ENCODE measurements around the gene HMG20A.
"Not testable (repeated sequence)": the region's sequence is repeated elsewhere in the genome, so short reads cannot be mapped to it uniquely, and the experiment has no call there.

Gene HMG20A

DNA sequence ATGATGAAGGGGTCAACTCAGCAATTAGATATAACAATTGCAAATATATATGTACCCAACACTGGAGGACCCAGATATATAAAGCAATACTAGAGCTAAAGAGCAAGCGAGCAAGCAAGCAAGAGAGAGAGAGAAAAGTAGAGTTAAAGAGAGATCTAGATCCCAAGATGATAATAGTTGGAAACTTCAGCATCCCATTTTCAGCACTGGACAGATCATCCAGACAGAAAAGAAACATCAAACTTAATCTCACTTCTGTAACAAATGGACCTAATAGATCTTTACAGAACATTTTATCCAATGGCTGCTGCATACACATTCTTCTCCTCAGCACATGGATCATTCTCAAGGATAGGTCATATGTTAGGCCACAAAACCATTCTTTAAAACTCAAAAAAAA, 24.0 kb upstream of the HMG20A start:
- H3K9me3 ChIP-seq (ENCODE audit: severe bottlenecking): peaks cover 6% of the 10 kb centered on the region
- H3K27ac ChIP-seq (ENCODE audit: poor library complexity, severe bottlenecking): no peak overlapping the region
- H3K27me3 ChIP-seq (ENCODE audit: insufficient read depth, poor library complexity, severe bottlenecking): no peaks in the 10 kb centered on the region
- DNase-seq (ENCODE audit: low spot score) (no peak), ATAC-seq (ENCODE audit: low read depth) (no peak)
- H3K36me3 ChIP-seq (ENCODE audit: low read depth): no peaks in the 10 kb centered on the region
- H3K4me3 ChIP-seq (ENCODE audit: severe bottlenecking): no peak overlapping the region
- TF ChIP-seq, protein P1, sequence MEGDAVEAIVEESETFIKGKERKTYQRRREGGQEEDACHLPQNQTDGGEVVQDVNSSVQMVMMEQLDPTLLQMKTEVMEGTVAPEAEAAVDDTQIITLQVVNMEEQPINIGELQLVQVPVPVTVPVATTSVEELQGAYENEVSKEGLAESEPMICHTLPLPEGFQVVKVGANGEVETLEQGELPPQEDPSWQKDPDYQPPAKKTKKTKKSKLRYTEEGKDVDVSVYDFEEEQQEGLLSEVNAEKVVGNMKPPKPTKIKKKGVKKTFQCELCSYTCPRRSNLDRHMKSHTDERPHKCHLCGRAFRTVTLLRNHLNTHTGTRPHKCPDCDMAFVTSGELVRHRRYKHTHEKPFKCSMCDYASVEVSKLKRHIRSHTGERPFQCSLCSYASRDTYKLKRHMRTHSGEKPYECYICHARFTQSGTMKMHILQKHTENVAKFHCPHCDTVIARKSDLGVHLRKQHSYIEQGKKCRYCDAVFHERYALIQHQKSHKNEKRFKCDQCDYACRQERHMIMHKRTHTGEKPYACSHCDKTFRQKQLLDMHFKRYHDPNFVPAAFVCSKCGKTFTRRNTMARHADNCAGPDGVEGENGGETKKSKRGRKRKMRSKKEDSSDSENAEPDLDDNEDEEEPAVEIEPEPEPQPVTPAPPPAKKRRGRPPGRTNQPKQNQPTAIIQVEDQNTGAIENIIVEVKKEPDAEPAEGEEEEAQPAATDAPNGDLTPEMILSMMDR (IDR thresholded peaks at IDR 0.05; ENCODE audit: poor library complexity, severe bottlenecking): no peak
- no peaks in the 10 kb centered on the region for H3K4me1 ChIP-seq (ENCODE audit: insufficient read depth, poor library complexity, severe bottlenecking)

DNA sequence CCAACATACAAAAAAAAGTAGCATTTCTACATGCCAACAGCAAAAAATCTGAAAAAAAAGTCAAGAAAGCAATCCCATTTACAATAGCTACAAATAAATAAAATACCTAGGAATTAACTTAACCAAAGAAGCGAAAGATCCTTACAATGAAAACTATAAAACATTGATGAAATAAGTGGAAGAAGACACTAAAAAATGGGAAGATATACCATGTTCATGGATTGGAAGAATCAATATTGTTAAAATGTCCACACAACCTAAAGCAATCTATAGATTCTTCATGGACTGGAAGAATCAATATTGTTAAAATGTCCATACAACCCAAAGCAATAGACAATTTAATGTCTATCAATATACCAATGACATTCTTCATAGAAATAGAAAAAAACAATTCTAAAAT, 21.8 kb upstream of the HMG20A start:
- TF ChIP-seq, protein P1 (IDR thresholded peaks at IDR 0.05; ENCODE audit: poor library complexity, severe bottlenecking): no peak
- Histone ChIP-seq H3K9me3 (ENCODE audit: severe bottlenecking) (peaks cover 6% of the 10 kb centered on the region), H3K36me3 (ENCODE audit: low read depth) (no peaks in the 10 kb centered on the region), H3K27ac (ENCODE audit: poor library complexity, severe bottlenecking) (no peak overlapping the region), H3K4me3 (ENCODE audit: severe bottlenecking) (no peak overlapping the region), H3K4me1 (ENCODE audit: insufficient read depth, poor library complexity, severe bottlenecking) (peaks cover 6% of the 10 kb centered on the region), H3K27me3 (ENCODE audit: insufficient read depth, poor library complexity, severe bottlenecking) (no peaks in the 10 kb centered on the region)
- no peak for DNase-seq (ENCODE audit: low spot score)
- ATAC-seq (ENCODE audit: low read depth): no peak

DNA sequence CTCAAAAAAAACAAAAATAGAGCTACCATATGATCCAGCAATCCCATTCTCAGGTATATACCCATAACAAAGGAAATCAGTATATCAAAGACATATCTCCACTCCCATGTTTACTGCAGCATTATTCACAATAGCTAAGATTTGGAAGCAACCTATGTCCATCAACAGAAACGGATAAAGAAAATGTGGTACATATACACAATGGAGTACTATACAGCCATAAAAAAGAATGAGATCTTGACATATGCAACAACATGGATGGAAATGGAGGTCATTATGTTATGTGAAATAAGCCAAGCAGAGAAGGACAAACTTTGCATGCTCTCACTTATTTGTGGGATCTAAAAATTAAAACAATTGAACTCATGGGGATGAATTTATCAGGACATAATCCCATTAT, 20.4 kb upstream of the HMG20A start:
- TF ChIP-seq, protein P1 (IDR thresholded peaks at IDR 0.05; ENCODE audit: poor library complexity, severe bottlenecking): no peak
- DNase-seq (ENCODE audit: low spot score): no peak
- Histone ChIP-seq H3K4me3 (ENCODE audit: severe bottlenecking) (no peak overlapping the region), H3K4me1 (ENCODE audit: insufficient read depth, poor library complexity, severe bottlenecking) (peaks cover 6% of the 10 kb centered on the region), H3K36me3 (ENCODE audit: low read depth) (no peaks in the 10 kb centered on the region), H3K27ac (ENCODE audit: poor library complexity, severe bottlenecking) (no peak overlapping the region), H3K27me3 (ENCODE audit: insufficient read depth, poor library complexity, severe bottlenecking) (no peaks in the 10 kb centered on the region), H3K9me3 (ENCODE audit: severe bottlenecking) (peaks cover 6% of the 10 kb centered on the region)
- ATAC-seq (ENCODE audit: low read depth): no peak

DNA sequence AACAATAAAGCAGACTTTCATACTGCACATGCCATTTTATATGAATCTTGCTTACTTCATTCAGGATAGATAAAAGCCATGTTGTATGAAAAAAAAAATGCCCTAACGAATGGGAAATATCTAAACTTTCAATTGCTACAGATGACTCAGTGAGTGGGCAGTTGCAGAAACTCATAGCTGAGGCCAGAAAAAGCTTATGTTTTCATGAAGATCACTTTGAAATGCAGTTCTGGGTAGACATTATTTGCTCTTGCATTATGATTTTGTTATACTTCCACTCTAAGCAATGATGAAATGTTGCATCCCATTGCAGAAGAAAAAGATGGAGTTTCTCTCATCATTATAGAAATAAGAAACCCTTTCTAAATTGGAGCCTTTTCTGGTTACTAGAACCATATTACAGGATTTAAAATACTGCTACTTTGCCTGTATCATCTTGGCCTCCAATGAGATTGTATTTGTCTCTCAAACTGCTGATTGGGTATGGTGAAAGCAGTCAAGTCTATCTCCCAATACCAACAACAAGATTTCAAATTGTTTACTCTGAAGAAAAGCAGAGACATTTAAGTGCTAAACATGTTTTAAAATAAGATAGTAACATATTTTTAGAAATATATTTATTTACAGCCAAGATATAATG, 17.8 kb upstream of the HMG20A start:
- DNase-seq (ENCODE audit: low spot score): no peak
- Histone ChIP-seq H3K27me3 (ENCODE audit: insufficient read depth, poor library complexity, severe bottlenecking) (no peaks in the 10 kb centered on the region), H3K36me3 (ENCODE audit: low read depth) (no peaks in the 10 kb centered on the region), H3K4me1 (ENCODE audit: insufficient read depth, poor library complexity, severe bottlenecking) (peaks cover 6% of the 10 kb centered on the region), H3K27ac (ENCODE audit: poor library complexity, severe bottlenecking) (no peak overlapping the region), H3K4me3 (ENCODE audit: severe bottlenecking) (no peak overlapping the region), H3K9me3 (ENCODE audit: severe bottlenecking) (peaks cover 6% of the 10 kb centered on the region)
- TF ChIP-seq, protein P1 (IDR thresholded peaks at IDR 0.05; ENCODE audit: poor library complexity, severe bottlenecking): no peak
- ATAC-seq (ENCODE audit: low read depth): no peak

DNA sequence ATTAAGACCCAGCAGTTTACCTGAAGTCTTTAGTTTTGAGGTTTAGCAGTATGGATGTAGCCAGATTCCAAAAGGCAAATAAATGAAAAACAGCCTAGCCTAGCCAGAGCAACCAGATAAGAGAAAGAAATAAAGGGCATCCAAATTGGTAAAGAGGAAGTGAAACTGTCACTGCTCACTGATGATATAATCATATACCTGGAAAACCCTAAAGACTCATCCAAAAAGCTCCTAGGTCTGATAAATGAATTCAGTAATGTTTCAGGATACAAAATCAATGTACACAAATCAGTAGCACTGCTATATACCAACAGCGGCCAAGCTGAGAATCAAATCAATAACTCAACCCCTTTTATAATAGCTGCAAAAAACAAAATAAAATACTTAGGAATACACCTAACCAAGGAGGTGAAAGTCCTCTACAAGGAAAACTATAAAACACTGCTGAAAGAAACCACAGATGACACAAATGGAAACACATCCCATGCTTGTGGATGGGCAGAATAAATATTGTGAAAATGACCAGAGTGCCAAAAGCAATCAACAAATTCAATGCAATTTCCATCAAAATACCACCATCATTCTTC, 14.4 kb upstream of the HMG20A start:
- not testable (repeated sequence) for H3K27me3 ChIP-seq (ENCODE audit: insufficient read depth, poor library complexity, severe bottlenecking); DNase-seq (ENCODE audit: low spot score); H3K27ac ChIP-seq (ENCODE audit: poor library complexity, severe bottlenecking); H3K9me3 ChIP-seq (ENCODE audit: severe bottlenecking); ATAC-seq (ENCODE audit: low read depth); H3K4me1 ChIP-seq (ENCODE audit: insufficient read depth, poor library complexity, severe bottlenecking); H3K4me3 ChIP-seq (ENCODE audit: severe bottlenecking); H3K36me3 ChIP-seq (ENCODE audit: low read depth)

Measured in RWPE2 (cell line).